Ishikawa (cell line): ENCODE data around the gene BMP7.

ENCODE experiments used
- CEBPB ChIP-seq: IDR thresholded peaks from 2 replicates; pipeline ENCODE4 v1.6.1; 2012
- EGR1 ChIP-seq: IDR thresholded peaks from 2 replicates; pipeline ENCODE4 v1.6.1; 2012
- EP300 ChIP-seq: IDR thresholded peaks from 2 replicates; pipeline ENCODE4 v1.6.1; 2012; ENCODE audit warnings: borderline replicate concordance
- FOXM1 ChIP-seq: IDR thresholded peaks from 2 replicates; pipeline ENCODE4 v1.6.1; 2012; ENCODE audit warnings: low read depth, borderline replicate concordance
- NFIC ChIP-seq: IDR thresholded peaks from 2 replicates; pipeline ENCODE4 v1.6.1; 2012
- RAD21 ChIP-seq: IDR thresholded peaks from 2 replicates; pipeline ENCODE4 v1.6.1; 2012; ENCODE audit warnings: low read depth
- TAF1 ChIP-seq: IDR thresholded peaks from 2 replicates; pipeline ENCODE4 v1.6.1; 2012; ENCODE audit warnings: low read depth, mild to moderate bottlenecking
- TCF12 ChIP-seq: IDR thresholded peaks from 2 replicates; pipeline ENCODE4 v1.6.1; 2012; ENCODE audit warnings: low read depth
- TEAD4 ChIP-seq: IDR thresholded peaks from 2 replicates; pipeline ENCODE4 v1.6.1; 2012
- YY1 ChIP-seq: IDR thresholded peaks from 2 replicates; pipeline ENCODE4 v1.6.1; 2012; ENCODE audit warnings: low read depth
- TF ChIP-seq, protein P1 (sequence below): IDR thresholded peaks from 2 replicates; pipeline ENCODE4 v1.6.1; 2012
- TF ChIP-seq, protein P2 (sequence below): IDR thresholded peaks from 2 replicates; pipeline ENCODE4 v1.6.1; 2012; ENCODE audit warnings: low read depth, mild to moderate bottlenecking
- TF ChIP-seq, protein P3 (sequence below): IDR thresholded peaks from 2 replicates; pipeline ENCODE4 v1.6.1; 2012

DNA sequence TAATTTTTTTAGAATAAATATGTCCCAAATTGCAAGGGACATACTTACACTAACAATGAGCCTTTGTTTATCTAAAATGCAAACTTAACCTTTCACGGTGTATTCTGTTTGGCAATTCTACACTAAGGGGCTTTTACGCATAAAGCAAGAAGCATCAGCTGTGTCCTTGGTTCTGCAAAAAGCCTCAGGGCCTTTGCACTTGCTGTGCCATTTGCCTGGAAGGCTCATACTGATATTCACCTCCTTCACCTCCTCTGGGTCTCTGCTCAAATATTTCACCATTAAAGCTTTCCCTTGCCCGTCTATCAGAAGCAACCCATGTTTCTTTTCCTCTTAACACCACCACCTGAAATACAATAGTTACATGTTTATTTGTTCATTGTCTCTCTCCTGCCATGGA is 8.9 kb upstream of the BMP7 start:
- TF ChIP-seq, protein P1, sequence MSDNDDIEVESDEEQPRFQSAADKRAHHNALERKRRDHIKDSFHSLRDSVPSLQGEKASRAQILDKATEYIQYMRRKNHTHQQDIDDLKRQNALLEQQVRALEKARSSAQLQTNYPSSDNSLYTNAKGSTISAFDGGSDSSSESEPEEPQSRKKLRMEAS, result no peak
- TF ChIP-seq, protein P2, sequence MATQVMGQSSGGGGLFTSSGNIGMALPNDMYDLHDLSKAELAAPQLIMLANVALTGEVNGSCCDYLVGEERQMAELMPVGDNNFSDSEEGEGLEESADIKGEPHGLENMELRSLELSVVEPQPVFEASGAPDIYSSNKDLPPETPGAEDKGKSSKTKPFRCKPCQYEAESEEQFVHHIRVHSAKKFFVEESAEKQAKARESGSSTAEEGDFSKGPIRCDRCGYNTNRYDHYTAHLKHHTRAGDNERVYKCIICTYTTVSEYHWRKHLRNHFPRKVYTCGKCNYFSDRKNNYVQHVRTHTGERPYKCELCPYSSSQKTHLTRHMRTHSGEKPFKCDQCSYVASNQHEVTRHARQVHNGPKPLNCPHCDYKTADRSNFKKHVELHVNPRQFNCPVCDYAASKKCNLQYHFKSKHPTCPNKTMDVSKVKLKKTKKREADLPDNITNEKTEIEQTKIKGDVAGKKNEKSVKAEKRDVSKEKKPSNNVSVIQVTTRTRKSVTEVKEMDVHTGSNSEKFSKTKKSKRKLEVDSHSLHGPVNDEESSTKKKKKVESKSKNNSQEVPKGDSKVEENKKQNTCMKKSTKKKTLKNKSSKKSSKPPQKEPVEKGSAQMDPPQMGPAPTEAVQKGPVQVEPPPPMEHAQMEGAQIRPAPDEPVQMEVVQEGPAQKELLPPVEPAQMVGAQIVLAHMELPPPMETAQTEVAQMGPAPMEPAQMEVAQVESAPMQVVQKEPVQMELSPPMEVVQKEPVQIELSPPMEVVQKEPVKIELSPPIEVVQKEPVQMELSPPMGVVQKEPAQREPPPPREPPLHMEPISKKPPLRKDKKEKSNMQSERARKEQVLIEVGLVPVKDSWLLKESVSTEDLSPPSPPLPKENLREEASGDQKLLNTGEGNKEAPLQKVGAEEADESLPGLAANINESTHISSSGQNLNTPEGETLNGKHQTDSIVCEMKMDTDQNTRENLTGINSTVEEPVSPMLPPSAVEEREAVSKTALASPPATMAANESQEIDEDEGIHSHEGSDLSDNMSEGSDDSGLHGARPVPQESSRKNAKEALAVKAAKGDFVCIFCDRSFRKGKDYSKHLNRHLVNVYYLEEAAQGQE, result no peak
- no peak for TF ChIP-seq TEAD4
- no peak for TF ChIP-seq TCF12
- TF ChIP-seq EGR1, result no peak
- no peak for TF ChIP-seq YY1
- TF ChIP-seq EP300, result no peak
- no peak for TF ChIP-seq NFIC
- TF ChIP-seq, protein P3, sequence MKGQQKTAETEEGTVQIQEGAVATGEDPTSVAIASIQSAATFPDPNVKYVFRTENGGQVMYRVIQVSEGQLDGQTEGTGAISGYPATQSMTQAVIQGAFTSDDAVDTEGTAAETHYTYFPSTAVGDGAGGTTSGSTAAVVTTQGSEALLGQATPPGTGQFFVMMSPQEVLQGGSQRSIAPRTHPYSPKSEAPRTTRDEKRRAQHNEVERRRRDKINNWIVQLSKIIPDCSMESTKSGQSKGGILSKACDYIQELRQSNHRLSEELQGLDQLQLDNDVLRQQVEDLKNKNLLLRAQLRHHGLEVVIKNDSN, result no peak
- no peak for TF ChIP-seq RAD21
- TF ChIP-seq FOXM1, result no peak
- no peak for TF ChIP-seq TAF1
- TF ChIP-seq CEBPB, result no peak
